GM12878 (cell line): Measurements from ENCODE around the gene GP9.

Source experiments
- CEBPB ChIP-seq, 2 experiments: fragments of 150-350 bp in 1 of 2; IDR thresholded peaks; 2 replicates each; pipeline ENCODE4 v1.6.1; 2012 to 2014; ENCODE audit warnings: low read depth in 2 of 2, low read length in 2 of 2, borderline replicate concordance in 1 of 2, inconsistent platforms in 1 of 2
- FOS ChIP-seq: IDR thresholded peaks from 3 replicates; pipeline ENCODE4 v1.6.1; 2011; ENCODE audit warnings: borderline replicate concordance; ENCODE audit not compliant: insufficient read length; ENCODE audit errors: extremely low read depth
- MTA2 ChIP-seq: fragments of 450-650 bp; IDR thresholded peaks from 2 replicates; pipeline ENCODE4 v1.6.1; 2016; ENCODE audit warnings: low read depth, mild to moderate bottlenecking, moderate library complexity
- MXI1 ChIP-seq: fragments of 150-350 bp; IDR thresholded peaks from 2 replicates; pipeline ENCODE4 v1.6.1; 2011; ENCODE audit warnings: low read depth, mild to moderate bottlenecking, inconsistent platforms, low read length, improper control_type of control experiment
- NBN ChIP-seq: fragments of 450-650 bp; IDR thresholded peaks from 2 replicates; pipeline ENCODE4 v1.6.1; 2016
- POLR2A ChIP-seq: IDR thresholded peaks from 2 replicates; pipeline ENCODE4 v1.6.1; 2011; ENCODE audit warnings: low read depth, mild to moderate bottlenecking, low read length
- RB1 ChIP-seq: fragments of 450-650 bp; formaldehyde crosslinking; IDR thresholded peaks from 2 replicates; pipeline ENCODE4 v1.6.1; 2017; ENCODE audit warnings: mild to moderate bottlenecking, borderline replicate concordance
- SMC3 ChIP-seq: IDR thresholded peaks from 2 replicates; pipeline ENCODE4 v1.6.1; 2011; ENCODE audit warnings: low read length, improper control_type of control experiment, borderline replicate concordance
- SREBF2 ChIP-seq: IDR thresholded peaks from 2 replicates; pipeline ENCODE4 v1.6.1; 2012; ENCODE audit warnings: mild to moderate bottlenecking, low read length
- TCF7 ChIP-seq: IDR thresholded peaks from 2 replicates; pipeline ENCODE4 v1.6.1; 2014; ENCODE audit warnings: antibody characterized with exemption, borderline replicate concordance
- TF ChIP-seq, protein P1 (sequence below): fragments of 450-650 bp; IDR thresholded peaks from 2 replicates; pipeline ENCODE4 v1.6.1; 2017; ENCODE audit warnings: borderline replicate concordance
- TF ChIP-seq, protein P2 (sequence below), 3 experiments: IDR thresholded peaks in 2 of 3; conservative IDR thresholded peaks in 1 of 3; 2 replicates each; pipeline ENCODE4 v1.5.1; 2011; ENCODE audit warnings: low read depth in 3 of 3, low read length in 3 of 3, mild to moderate bottlenecking in 3 of 3, control low read depth in 2 of 3, moderate library complexity in 2 of 3, inconsistent platforms in 1 of 3, mixed read lengths in 1 of 3; ENCODE audit not compliant: control insufficient read depth in 2 of 3, insufficient read depth in 1 of 3; ENCODE audit errors: extremely low read depth in 1 of 3

DNA sequence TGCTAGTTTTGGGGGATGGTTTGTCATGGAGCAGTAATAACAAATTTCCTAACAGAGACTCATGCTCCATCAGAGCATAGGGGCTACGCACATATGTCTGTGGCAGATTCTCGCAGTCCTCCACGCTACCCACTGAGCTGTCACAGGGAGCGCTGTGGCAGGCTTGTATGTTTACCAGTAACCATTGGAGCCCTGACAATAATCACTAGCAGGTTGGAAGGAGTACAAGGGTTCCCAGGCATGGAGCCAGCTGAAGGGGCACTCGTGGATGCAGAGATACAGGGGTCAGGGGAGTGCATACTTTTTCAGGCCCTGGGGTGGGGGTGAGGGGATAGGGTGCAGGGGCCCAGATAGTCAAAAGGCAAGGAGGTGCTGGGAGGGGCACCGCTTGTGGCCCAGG, 7.9 kb upstream of the GP9 start:
- TF ChIP-seq SREBF2 (no peak), RB1 (no peak), FOS (no peak), MXI1 (no peak), POLR2A (no peak), NBN (no peak), SMC3 (no peak), MTA2 (no peak), CEBPB (IDR thresholded peaks at IDR 0.05; ENCODE audit: borderline replicate concordance in 1 of 2, low read depth in 2 of 2, low read length in 2 of 2) (no peak), TCF7 (no peak)
- TF ChIP-seq, protein P1, sequence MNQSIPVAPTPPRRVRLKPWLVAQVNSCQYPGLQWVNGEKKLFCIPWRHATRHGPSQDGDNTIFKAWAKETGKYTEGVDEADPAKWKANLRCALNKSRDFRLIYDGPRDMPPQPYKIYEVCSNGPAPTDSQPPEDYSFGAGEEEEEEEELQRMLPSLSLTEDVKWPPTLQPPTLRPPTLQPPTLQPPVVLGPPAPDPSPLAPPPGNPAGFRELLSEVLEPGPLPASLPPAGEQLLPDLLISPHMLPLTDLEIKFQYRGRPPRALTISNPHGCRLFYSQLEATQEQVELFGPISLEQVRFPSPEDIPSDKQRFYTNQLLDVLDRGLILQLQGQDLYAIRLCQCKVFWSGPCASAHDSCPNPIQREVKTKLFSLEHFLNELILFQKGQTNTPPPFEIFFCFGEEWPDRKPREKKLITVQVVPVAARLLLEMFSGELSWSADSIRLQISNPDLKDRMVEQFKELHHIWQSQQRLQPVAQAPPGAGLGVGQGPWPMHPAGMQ, result no peak
- TF ChIP-seq, protein P2, sequence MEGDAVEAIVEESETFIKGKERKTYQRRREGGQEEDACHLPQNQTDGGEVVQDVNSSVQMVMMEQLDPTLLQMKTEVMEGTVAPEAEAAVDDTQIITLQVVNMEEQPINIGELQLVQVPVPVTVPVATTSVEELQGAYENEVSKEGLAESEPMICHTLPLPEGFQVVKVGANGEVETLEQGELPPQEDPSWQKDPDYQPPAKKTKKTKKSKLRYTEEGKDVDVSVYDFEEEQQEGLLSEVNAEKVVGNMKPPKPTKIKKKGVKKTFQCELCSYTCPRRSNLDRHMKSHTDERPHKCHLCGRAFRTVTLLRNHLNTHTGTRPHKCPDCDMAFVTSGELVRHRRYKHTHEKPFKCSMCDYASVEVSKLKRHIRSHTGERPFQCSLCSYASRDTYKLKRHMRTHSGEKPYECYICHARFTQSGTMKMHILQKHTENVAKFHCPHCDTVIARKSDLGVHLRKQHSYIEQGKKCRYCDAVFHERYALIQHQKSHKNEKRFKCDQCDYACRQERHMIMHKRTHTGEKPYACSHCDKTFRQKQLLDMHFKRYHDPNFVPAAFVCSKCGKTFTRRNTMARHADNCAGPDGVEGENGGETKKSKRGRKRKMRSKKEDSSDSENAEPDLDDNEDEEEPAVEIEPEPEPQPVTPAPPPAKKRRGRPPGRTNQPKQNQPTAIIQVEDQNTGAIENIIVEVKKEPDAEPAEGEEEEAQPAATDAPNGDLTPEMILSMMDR (IDR thresholded peaks at IDR 0.05 in 2 of 3, conservative IDR thresholded peaks at IDR 0.05 in 1 of 3; ENCODE audit: control insufficient read depth in 2 of 3, extremely low read depth in 1 of 3, insufficient read depth in 1 of 3, low read depth in 3 of 3, low read length in 3 of 3), result no peak
